Loucy (cell line): Measurements from ENCODE around the gene COMMD10.

Experiments used
- CTCF ChIP-seq: fragments of 200-600 bp; sonication (generic); conservative IDR thresholded peaks from 2 replicates; pipeline ENCODE4 v1.5.1; 2014; ENCODE audit warnings: mild to moderate bottlenecking, antibody characterized with exemption, low read length
- EZH2phosphoT487 ChIP-seq: fragments of 200-600 bp; IDR thresholded peaks from 2 replicates; pipeline ENCODE4 v1.6.1; 2018; ENCODE audit warnings: antibody characterized with exemption, mild to moderate bottlenecking, moderate library complexity, borderline replicate concordance

GRCh38 chr5:116297296-116297814 is 212.5 kb downstream of the COMMD10 start:
- TF ChIP-seq CTCF (no peak), EZH2phosphoT487 (no peak)
